Measurements from ENCODE around the gene ZNHIT2.

Gene ZNHIT2

DNA sequence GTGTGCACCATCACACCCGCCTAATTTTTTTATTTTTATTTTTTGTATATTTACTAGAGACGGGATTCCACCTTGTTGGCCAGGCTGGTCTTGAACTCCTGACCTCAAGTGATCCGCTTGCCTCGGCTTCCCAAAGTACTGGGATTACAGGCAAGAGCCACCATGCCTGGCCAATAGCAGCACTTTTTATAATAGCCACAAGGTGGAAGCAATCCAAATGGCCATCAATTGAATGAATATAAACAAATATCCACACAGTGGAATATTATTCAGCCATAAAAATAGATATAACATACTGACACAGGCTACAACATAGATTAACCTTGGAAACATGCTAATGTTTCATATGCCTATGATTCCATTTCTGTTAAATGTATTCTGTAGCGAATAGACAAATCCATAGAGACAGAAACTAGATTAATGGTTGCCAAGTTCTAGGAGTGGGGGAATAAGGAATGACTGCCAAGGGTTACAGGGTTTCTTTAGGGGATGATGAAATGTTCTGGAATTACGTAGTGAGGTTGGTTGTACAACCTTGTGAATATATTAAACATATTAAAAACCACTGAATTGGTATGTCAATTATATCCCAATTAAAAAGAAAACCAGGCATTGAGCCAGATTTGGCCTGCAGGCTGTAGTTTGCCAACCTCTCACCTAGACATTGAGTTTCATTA, 16.7 kb downstream of the ZNHIT2 start:
- DNase-seq, result no peak

DNA sequence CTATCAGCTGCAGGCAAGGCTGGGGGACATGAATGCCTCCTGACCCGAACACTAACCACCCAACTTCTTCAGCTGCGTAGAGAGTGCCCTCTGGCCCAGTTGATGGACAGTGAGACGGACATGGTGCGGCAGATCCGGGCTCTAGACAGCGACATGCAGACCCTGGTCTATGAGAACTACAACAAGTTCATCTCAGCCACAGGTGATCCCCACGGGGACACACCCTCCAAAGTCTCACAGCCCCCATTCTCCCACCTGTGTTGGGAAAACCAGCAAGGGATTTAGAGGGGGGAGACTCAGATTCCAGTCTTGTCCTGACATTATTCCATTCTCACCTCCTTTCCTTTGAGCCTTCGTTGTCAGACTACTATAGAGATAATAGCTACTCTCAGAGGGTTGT, 20.6 kb downstream of the ZNHIT2 start:
- no peak for DNase-seq

- peak; percentile 55 for DNase-seq
Observed at GRCh38 chr11:65095974-65096806, 21.3 kb downstream of the ZNHIT2 start, which contains the start of gene VPS51. Gene VPS51, plus strand, starts transcription at chr11:65096214. Its CDS starts 37 bp downstream, at chr11:65096251.

DNA sequence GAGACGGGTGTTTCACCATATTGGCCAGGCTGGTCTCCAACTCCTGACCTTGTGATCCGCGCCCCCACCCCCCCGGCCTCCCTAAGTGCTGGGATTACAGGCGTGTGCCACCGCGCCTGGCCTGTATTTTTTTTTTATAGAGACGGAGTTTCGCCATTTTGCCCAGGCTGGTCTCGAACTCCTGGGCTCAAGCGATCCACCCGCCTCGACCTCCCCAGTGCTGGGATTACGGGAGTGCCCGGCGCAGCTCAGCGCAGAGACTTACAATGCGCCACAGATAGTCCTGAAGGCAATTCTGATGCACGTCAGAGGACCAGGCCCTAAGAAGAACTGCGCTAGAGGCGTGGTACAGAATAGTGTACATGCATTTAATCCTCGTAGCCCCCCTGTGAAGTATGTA, 22.1 kb downstream of the ZNHIT2 start:
- DNase-seq, result no peak

DNA sequence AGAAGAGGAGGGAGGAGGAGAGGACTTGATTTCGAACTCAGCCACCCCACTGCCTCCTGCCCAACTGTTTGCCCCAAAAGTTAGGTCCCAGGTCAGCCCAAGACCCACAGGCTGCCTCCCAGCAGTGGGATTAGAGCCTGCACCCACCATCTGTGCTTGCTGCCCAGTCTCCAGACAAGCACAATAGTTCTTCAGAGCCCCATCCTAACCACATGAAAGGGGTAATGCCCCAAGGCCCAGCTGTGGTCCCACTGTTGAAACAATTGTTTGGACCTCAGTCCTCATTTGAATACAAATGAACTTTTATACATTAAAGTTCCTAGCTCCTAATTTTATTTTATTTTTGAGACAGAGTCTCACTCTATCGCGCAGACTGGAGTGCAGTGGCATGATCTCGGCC, 26.9 kb downstream of the ZNHIT2 start:
- no peak for DNase-seq

DNA sequence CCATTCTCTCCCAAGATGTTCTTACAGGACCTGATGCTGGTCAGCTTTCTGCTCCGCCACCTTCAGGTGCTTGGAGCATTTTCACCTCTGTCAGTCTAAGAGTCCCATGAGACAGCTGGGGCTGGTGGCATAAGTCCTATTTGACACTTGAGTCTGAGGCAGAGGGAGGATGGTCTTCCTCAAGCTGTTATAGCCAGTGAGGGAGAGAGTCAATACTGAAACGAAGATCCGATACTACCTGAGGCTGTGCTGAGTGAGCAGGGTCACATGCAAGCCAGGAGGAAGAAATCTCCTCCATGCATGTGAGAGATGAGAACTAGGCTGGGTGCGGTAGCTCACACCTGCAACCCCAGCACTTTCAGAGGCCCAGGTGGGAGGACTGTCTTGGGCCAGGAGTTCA, 27.9 kb downstream of the ZNHIT2 start:
- DNase-seq, result no peak

- no peak for DNase-seq
Observed at GRCh38 chr11:65087827-65088226, 29.7 kb downstream of the ZNHIT2 start.

DNA sequence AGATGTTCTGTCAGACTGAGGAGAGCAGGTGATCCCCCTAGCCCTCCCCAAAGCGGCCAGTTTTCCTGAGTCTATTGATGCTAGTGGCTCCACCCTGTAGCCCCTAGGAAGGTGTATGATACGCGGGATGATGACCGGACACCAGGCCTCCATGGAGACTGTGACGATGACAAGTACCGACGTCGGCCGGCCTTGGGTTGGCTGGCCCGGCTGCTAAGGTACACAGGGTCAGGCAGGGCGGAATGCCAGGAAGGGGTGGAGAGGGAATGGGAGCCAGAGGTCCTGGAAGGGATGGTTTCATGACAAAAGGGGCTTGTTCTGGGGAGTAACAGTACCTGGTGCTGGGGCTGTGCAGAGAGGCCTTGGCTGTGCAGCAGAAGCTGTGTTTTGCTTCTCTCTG, 30.3 kb downstream of the ZNHIT2 start:
- no peak for DNase-seq

- DNase-seq, result no peak
Observed at GRCh38 chr11:65086809-65087208, 30.7 kb downstream of the ZNHIT2 start.

DNA sequence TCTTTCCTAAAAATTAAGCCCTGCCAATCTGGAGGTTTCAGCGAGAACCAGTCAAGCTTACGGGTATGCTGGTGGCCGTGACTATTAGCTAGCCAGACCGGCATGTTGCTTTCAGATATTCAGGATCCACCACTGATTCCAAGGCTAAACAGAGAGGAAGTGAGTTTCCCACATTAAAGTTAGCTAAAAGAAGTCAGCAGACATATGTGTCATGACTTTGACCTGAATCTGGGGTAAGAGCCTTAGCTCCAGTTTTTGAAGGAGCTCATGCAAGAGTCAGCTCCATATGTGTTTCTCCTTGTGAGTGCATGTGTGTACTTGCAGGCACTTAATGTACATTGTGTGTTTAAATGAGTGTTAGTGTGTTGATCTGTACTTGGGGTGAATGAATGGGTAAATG, 32.1 kb downstream of the ZNHIT2 start:
- DNase-seq, result no peak

- DNase-seq, result no peak
Observed at GRCh38 chr11:65084598-65085375, 32.7 kb downstream of the ZNHIT2 start.

DNA sequence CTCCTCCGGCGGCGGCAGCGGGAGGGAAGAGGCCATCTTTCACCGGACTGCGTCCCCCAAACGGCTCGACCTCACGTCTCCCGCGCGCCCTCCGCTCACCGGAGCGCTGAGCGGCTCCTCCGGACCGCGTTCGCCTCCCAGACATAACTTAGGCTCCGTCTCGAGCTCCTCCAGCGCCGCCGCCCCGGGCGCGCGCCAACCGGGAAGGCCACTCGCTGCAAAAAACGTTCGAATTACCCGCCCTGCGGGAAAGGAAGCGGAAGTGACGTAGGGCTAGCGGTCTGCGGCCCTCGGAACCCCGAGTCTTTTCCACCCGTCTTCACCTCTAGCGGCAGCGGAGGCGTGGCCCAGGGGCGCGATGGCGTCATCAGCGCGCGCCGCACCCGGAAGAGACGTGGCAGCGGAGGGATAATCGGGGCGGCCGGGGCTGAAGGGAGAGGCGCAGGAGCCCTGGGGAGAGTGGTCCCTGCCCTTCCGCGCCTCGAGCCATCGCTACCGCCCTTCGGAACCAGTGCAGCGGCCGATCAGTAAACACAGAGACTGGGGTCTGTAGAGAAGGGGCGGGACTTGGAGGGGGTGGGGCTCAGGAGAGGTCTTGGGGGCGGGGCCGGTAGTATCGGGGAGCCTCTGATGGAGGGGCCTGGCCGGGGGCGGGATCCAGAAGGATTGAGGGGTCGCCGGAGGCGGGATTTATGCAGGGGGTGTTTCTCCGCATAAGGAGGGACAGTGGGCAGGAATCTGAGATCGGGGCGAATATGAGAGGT, 33.5 kb downstream of the ZNHIT2 start, which contains the start of the genes CDCA5 and ZFPL1:
Gene CDCA5, minus strand, starts transcription at position 207 of the 764 bp plus-strand sequence. Its CDS starts 62 bp downstream, at position 145.
Gene ZFPL1, plus strand, starts transcription at position 389 of the 764 bp plus-strand sequence. CDS start 477 bp downstream, outside the sequence.
- DNase-seq, result peak; percentile 87

DNA sequence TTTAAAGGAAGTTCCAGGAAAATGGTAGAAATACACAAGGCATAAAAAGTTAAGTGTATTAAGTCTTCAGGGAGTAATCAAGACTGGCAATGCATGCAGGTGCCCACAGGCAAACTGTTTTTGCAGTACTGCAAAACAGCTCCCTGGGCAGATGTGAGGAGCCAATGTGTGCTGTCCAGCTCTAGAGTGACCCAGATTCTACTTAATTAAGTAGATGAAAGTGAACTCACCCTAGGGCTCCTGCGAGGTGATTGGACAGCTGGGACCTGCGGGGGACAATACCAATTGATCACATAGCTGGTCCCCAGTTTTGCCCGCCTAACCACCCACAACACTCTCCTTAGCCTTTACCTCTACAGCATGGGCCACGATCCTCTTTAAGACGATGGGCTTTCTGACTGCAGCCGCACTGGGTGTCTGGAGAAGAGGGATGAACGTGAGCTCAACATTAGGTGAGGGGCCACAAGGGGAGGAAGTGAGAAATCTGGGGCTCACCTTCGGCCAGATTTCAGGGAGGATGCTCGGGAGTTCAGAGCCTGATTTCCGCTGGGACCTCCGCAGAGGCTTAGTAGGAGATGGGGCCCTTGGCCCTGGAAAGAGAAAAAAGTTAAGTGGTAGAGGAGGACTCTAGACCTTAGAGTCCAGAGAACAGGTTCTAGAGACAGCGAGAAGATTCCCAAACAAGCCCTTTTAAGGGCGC, 34.2 kb downstream of the ZNHIT2 start:
- DNase-seq, result no peak

GRCh38 chr11:65078786-65079342, 38.6 kb downstream of the ZNHIT2 start:
- DNase-seq, result no peak

DNA sequence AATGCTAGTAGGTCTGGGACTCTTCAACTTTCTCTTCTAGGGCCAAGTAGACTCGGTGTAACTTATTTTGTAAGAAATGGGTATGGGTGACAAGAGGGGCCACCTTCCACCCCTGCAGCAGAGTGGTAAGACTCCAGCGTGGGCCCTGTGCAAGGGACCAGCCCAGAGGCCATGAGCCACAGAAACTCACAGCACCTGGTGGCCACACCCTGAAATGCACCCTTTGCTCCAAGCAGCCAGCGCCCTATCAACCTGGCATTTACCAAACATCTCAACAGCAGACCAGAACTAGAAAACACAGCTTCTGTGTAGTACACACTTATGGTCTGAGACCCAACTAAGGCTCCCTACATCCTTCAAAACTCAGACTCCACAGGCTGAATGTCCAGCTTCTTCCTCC, 39.4 kb downstream of the ZNHIT2 start:
- DNase-seq, result no peak

DNA sequence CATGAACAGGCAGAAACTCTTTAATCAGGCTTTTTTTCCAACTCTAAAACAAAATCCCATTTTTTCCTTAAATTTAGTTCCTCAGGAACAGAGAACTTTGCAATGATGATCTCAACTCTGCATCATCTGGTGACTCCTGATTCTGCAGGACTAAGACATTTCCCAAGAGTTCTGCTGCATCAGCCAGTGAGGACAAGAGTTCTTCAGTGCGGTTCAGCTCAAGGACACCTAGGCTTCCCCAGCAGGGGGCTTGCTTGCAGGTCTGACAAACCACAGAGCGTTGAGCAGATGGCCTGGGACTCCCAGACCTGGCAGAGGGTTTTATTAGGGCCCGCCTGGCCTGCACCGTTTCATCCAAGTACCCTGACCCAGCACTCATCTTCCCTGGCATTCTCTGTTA, 40.0 kb downstream of the ZNHIT2 start:
- DNase-seq, result no peak

DNA sequence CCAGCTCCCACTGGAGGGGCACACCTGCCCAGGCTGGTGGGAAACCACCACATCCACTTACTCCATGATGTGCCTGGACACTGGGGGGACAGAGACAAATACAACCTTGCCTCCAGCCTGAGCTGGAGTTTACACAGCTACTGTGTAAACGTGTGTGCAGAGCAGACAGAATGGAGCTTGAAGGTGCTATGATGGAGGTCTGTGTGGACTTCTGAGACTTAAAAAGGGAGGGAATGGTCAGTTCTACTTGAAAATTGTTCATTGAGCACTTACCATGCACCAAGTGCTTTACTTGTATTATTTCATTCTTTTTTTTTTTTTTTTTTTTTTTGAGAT, 44.9 kb downstream of the ZNHIT2 start:
- DNase-seq, result no peak

DNA sequence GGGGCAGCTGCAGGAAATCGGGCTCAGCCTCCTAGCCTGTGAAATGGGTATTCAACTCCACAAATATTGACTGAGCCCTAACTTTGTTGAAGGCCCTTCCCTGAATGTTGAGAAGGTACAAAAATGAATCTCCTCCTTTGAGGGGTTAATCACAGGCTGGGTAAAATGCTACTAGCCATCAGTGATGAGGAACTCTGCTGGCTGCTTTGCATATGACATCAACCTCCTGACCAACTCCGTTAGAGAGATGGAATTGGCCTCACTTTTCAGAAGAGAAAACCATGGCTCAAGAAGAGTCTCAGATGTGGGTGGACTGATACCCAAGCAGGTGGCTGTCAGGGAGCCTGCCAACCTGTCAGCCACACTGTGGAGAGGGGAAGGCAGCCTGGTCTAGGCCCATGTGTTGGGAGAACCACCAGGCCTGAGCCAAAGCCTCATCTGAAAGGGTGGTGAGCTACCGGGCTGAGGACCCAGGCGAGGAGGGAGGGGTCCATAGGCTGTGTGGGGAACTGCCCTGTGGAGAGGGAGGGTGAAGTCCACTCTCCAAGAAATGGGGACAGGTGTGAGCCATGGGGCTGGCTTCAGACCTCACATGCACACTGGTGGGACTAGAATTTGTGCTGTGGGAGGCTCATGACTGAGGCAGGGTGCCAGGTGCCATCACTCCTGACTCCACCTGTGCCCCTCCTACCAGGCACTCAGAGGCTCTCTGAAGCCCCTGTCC, 45.4 kb downstream of the ZNHIT2 start:
- DNase-seq, result no peak

DNA sequence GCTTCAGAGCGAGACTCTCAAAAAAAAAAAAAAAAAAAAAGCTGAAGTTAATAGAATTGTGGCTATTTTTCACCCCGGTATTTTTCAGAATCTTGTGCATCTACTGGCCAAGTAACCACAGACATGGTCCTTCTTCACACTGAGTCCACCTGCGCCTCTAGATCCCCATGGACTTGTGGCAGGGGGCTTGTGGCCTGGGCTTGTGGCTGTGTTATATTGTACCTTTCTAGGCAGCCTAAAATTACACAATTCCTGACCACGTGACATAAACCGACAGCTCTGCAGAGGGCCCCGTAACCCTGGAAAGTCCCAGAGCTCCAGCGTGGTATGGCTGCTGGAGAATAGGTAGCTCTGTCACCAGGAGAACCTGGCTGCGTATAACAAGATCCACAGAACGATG, 48.3 kb downstream of the ZNHIT2 start:
- DNase-seq, result peak; percentile 56

DNA sequence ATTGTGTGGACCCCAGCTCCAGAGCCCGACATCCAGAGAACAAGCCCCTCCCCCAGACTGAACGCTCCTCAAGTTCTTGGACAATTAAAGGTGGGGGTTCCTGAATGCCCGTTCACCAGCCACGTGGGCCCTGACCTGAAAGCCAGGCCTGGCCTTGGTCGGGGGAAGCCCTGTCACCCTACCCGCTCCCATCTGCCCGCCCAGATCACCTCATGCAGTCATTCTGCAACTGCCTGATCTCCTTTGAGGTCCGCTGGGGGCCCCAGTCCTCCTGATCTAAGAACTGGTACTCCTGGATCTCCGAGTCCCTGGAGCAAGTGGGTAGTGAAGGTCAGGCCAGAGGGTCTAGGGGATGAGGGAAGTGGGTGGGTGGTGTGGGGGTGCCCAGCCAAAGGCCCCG, 50.1 kb downstream of the ZNHIT2 start:
- no peak for DNase-seq

DNA sequence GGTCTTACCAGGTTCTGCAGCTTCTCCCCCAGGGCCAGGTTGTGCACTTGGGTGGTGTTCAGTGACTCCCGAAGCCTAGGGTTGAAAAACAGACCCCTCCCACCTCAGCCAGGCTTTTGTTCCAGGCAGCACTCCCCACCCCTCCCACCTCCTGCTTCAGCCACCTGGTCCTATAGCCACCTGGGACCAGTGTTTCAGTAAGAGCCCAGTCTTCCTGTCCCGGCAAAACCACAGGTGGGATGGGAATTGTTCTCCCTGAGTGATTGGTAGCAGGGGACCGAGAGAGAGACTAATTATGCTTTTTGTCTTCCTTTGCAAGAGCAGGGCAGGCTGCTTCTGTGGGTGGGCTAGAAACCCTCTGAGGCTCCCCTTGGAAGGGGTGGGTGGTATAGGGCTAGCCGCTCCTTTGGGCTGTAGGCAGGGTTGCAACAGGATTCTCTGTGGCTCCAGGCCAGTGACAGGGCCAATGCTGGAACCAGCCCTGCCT, 50.7 kb downstream of the ZNHIT2 start:
- DNase-seq, result no peak
